Urinary bladder (tissue), 4 donors: ENCODE results near the gene KIF5C. TPM values are rescaled to one million over a fixed set of nuclear protein-coding genes. Genes with fewer than 3 reads are reported as not detected.

Source experiments
- DNase-seq: peaks from one replicate; pipeline ENCODE4 v3.0.0-alpha.2; 2015; ENCODE audit errors: extremely low spot score
- H3K27ac ChIP-seq: one replicate; pipeline ENCODE4 v1.5.1; 2013; ENCODE audit warnings: low read depth, mild to moderate bottlenecking, moderate library complexity
- H3K36me3 ChIP-seq: one replicate; pipeline ENCODE4 v1.6.1; 2013; ENCODE audit warnings: mild to moderate bottlenecking, moderate library complexity; ENCODE audit not compliant: insufficient read depth
- H3K4me1 ChIP-seq: one replicate; pipeline ENCODE4 v1.6.1; 2013; ENCODE audit warnings: mild to moderate bottlenecking, moderate library complexity; ENCODE audit not compliant: insufficient read depth
- H3K4me3 ChIP-seq: one replicate; pipeline ENCODE4 v1.5.1; 2013; ENCODE audit warnings: low read depth, low read length
- whole genome bisulfite sequencing: extraction: QIAGEN DNeasy Blood & Tissue Kit; methylation state at CpG from one replicate; pipeline ENCODE4 v1.1.7; 2013; 5-methylcytosine and 5-hydroxymethylcytosine counted together
- polyA plus RNA-seq: library from polyadenylated mRNA; stranded (reverse); fragments of 200-250 nt; gene quantifications from one replicate; pipeline ENCODE4 v1.2.3, GENCODE V29; 2013
- total RNA-seq: library from RNA; depleted of rRNA; stranded (reverse); fragments of >200 nt; gene quantifications from one replicate; pipeline ENCODE4 v1.2.3, GENCODE V29; 2014
- donor health status: healthy with polysubstance abuse.
- donor health status: healthy.

KIF5C gene
- total and polyA plus RNA-seq, 2 donors, result 2.8 to 10.8 TPM

GRCh38 chr2:148981781-148982180, 106.8 kb downstream of the KIF5C start:
- Histone ChIP-seq H3K27ac (no peak overlapping the region), H3K4me3 (no peak overlapping the region), H3K4me1 (no peaks in the 10 kb centered on the region), H3K36me3 (no peaks in the 10 kb centered on the region)
- 59% methylated on average over 3 of the region's 3 CpGs for WGBS
- no peak for DNase-seq

GRCh38 chr2:148982282-148982681, 107.3 kb downstream of the KIF5C start:
- 86% methylated on average over 5 of the region's 5 CpGs for WGBS
- no peak overlapping the region for H3K27ac ChIP-seq
- no peaks in the 10 kb centered on the region for H3K36me3 ChIP-seq
- DNase-seq, result no peak
- H3K4me3 ChIP-seq, result no peak overlapping the region
- H3K4me1 ChIP-seq, result no peaks in the 10 kb centered on the region

GRCh38 chr2:148983896-148984295, 108.9 kb downstream of the KIF5C start:
- no peaks in the 10 kb centered on the region for H3K36me3 ChIP-seq

GRCh38 chr2:148984449-148984848, 109.4 kb downstream of the KIF5C start:
- DNase-seq, result no peak
- Histone ChIP-seq H3K36me3 (no peaks in the 10 kb centered on the region), H3K4me1 (no peaks in the 10 kb centered on the region), H3K4me3 (no peak overlapping the region), H3K27ac (no peak overlapping the region)

More at GRCh38 chr2:148983896-148984295, 108.9 kb downstream of the KIF5C start:
- H3K27ac ChIP-seq, result no peak overlapping the region
- H3K4me3 ChIP-seq, result no peak overlapping the region
- no peak for DNase-seq
- no peaks in the 10 kb centered on the region for H3K4me1 ChIP-seq

GRCh38 chr2:148987286-148987685, 112.3 kb downstream of the KIF5C start:
- 85% methylated on average over 6 of the region's 6 CpGs for WGBS

GRCh38 chr2:148988337-148988736, 113.3 kb downstream of the KIF5C start:
- 92% methylated on average over 1 of the region's 1 CpG for WGBS
- H3K36me3 ChIP-seq, result no peaks in the 10 kb centered on the region
- no peaks in the 10 kb centered on the region for H3K4me1 ChIP-seq
- no peak for DNase-seq
- no peak overlapping the region for H3K27ac ChIP-seq
- H3K4me3 ChIP-seq, result no peak overlapping the region

More at GRCh38 chr2:148987286-148987685, 112.3 kb downstream of the KIF5C start:
- Histone ChIP-seq H3K4me1 (no peaks in the 10 kb centered on the region), H3K27ac (no peak overlapping the region), H3K4me3 (no peak overlapping the region), H3K36me3 (no peaks in the 10 kb centered on the region)
- DNase-seq, result no peak

- DNase-seq, result peak; percentile 72
- WGBS, result 35% methylated on average over 6 of the region's 6 CpGs
These were observed 115.0 kb downstream of the KIF5C start for GRCh38 chr2:148989882-148990493.

GRCh38 chr2:148990968-148991367, 115.9 kb downstream of the KIF5C start:
- WGBS, result 79% methylated on average over 6 of the region's 6 CpGs
- Histone ChIP-seq H3K36me3 (no peaks in the 10 kb centered on the region), H3K4me3 (no peak overlapping the region), H3K4me1 (no peaks in the 10 kb centered on the region), H3K27ac (no peak overlapping the region)
- no peak for DNase-seq

More at GRCh38 chr2:148989882-148990493, 115.0 kb downstream of the KIF5C start:
- no peak overlapping the region for H3K27ac ChIP-seq
- H3K36me3 ChIP-seq, result no peaks in the 10 kb centered on the region
- no peaks in the 10 kb centered on the region for H3K4me1 ChIP-seq
- H3K4me3 ChIP-seq, result no peak overlapping the region

- no peak overlapping the region for H3K27ac ChIP-seq
- no peaks in the 10 kb centered on the region for H3K36me3 ChIP-seq
- DNase-seq, result no peak
- H3K4me1 ChIP-seq, result no peaks in the 10 kb centered on the region
- no peak overlapping the region for H3K4me3 ChIP-seq
These were observed 117.4 kb downstream of the KIF5C start for GRCh38 chr2:148992448-148992847.

GRCh38 chr2:148993351-148993750, 118.3 kb downstream of the KIF5C start:
- Histone ChIP-seq H3K4me3 (no peak overlapping the region), H3K4me1 (no peaks in the 10 kb centered on the region), H3K27ac (no peak overlapping the region), H3K36me3 (no peaks in the 10 kb centered on the region)
- WGBS, result 44% methylated on average over 3 of the region's 3 CpGs
- no peak for DNase-seq

- 86% methylated on average over 8 of the region's 8 CpGs for WGBS
- H3K27ac ChIP-seq, result no peak overlapping the region
- no peak for DNase-seq
- H3K4me1 ChIP-seq, result peaks cover under 1% of the 10 kb centered on the region
- no peaks in the 10 kb centered on the region for H3K36me3 ChIP-seq
- H3K4me3 ChIP-seq, result no peak overlapping the region
These were observed 119.3 kb downstream of the KIF5C start for GRCh38 chr2:148994341-148994740.

GRCh38 chr2:148996805-148997204, 121.8 kb downstream of the KIF5C start:
- H3K27ac ChIP-seq, result no peak overlapping the region
- H3K36me3 ChIP-seq, result no peaks in the 10 kb centered on the region
- DNase-seq, result no peak
- no peak overlapping the region for H3K4me3 ChIP-seq
- peaks cover 2% of the 10 kb centered on the region for H3K4me1 ChIP-seq
- 94% methylated on average over 6 of the region's 6 CpGs for WGBS

GRCh38 chr2:148998165-148998830, 123.3 kb downstream of the KIF5C start:
- H3K36me3 ChIP-seq, result no peaks in the 10 kb centered on the region
- no peak for DNase-seq
- H3K27ac ChIP-seq, result no peak overlapping the region
- WGBS, result 89% methylated on average over 16 of the region's 16 CpGs
- no peak overlapping the region for H3K4me3 ChIP-seq
- H3K4me1 ChIP-seq, result peaks cover 2% of the 10 kb centered on the region

GRCh38 chr2:148998831-148999200, 123.8 kb downstream of the KIF5C start:
- Histone ChIP-seq H3K36me3 (no peaks in the 10 kb centered on the region), H3K4me1 (peaks cover 2% of the 10 kb centered on the region), H3K4me3 (no peak overlapping the region), H3K27ac (no peak overlapping the region)
- no peak for DNase-seq
- 96% methylated on average over 4 of the region's 4 CpGs for WGBS
